Measurements from ENCODE around the gene SCIMP.

DNA sequence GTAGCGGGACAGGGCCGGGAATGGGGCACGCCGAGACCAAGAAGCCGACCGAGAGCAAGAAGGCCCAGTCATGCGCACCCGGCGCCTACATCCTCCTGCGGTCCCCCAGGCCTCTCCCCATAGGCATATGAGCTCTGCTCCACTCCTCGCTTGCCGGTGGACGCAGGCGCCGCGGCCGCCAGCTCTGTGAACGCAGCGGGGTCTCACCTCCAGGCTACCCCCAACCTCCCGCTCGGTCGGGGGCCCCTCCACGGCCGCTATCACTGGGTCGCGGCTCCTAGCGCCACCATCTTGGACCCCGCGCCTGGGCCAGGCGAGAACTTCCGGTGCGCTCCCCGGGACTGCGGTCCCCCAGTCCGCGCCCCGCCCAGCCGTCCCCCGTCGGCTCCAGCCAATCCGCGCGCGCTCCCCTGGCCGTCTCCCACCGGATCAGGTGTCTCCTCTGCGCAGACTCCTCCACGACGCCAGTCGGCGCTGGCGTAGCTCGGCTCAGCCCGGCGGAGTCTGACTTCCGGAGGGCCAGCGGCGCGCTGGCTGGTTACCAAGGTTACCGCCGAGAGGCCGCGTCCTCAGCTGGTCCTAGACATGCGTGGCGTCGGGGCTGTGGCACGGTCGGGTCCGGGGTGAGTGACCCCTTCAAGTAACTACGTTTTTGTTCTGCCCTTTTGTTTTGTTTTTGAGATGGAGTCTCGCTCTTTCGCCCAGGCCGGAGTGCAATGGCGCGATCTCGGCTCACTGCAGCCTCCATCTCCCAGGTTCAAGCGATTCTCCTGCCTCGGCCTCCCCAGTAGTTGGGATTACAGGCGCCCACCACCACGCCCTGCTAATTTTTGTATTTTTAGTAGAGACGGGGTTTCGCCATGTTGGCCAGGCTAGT lies 42.9 kb downstream of the SCIMP start, which contains the start of gene ZNF594:
- TF ChIP-seq, protein P1, sequence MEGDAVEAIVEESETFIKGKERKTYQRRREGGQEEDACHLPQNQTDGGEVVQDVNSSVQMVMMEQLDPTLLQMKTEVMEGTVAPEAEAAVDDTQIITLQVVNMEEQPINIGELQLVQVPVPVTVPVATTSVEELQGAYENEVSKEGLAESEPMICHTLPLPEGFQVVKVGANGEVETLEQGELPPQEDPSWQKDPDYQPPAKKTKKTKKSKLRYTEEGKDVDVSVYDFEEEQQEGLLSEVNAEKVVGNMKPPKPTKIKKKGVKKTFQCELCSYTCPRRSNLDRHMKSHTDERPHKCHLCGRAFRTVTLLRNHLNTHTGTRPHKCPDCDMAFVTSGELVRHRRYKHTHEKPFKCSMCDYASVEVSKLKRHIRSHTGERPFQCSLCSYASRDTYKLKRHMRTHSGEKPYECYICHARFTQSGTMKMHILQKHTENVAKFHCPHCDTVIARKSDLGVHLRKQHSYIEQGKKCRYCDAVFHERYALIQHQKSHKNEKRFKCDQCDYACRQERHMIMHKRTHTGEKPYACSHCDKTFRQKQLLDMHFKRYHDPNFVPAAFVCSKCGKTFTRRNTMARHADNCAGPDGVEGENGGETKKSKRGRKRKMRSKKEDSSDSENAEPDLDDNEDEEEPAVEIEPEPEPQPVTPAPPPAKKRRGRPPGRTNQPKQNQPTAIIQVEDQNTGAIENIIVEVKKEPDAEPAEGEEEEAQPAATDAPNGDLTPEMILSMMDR (IDR thresholded peaks at IDR 0.05), result peak in 5 of 6 experiments; percentile 22 to 85 (median 69)
- peak in 1 of 2 donors; percentile 70 for TF ChIP-seq POLR2A (IDR thresholded peaks at IDR 0.05)

All from thyroid gland (tissue), 4 donors.